HepG2 (cell line): ENCODE data around the gene GCN1. TPM values are rescaled to one million over a fixed set of nuclear protein-coding genes. Genes with fewer than 3 reads are reported as not detected.
"Not testable (repeated sequence)": the region's sequence is repeated elsewhere in the genome, so short reads cannot be mapped to it uniquely, and the experiment has no call there.

ENCODE experiments used
- ATAC-seq: fragments of 200-7000 bp; cut with Tn5 transposase; 3 replicates; pipeline ENCODE4 v1.9.1; 2020; ENCODE audit warnings: mild to moderate bottlenecking, moderate library complexity
- BruUV-seq: library from RNA; stranded (reverse); fragments of 400-500 nt; replicated peaks from 2 replicates; lab custom pipeline; 2021; lab: Mats Ljungman, UMichigan
- CTCF ChIA-PET: fragments of 300-600 bp; formaldehyde crosslinking; extraction: SDS; loops from one replicate; lab custom pipeline; 2021; ENCODE audit warnings: low total read pairs, inconsistent platforms, low intra/inter-chr PET ratio; lab: Yijun Ruan, JAX
- POLR2A ChIA-PET: fragments of 350-600 bp; sonication (Branson Sonifier 250); formaldehyde crosslinking; loops from one replicate; lab custom pipeline; 2020; ENCODE audit warnings: antibody characterized with exemption, inconsistent platforms; lab: Yijun Ruan, JAX
- DNase-seq: peaks from one replicate; pipeline ENCODE4 v3.0.0-alpha.2; 2015; ENCODE audit warnings: low spot score
- FAIRE-seq: peaks from 3 replicates; lab custom pipeline; 2011; peaks lifted over from hg19 to GRCh38; lab: Jason Lieb, UNC
- H2AFZ ChIP-seq: one replicate; pipeline ENCODE4 v1.6.1; 2011; ENCODE audit warnings: low read length, inconsistent platforms
- H3K27ac ChIP-seq: fragments of 300-600 bp; 3 replicates; pipeline ENCODE4 v1.8.0; 2011; ENCODE audit warnings: mixed run types, mild to moderate bottlenecking, mixed read lengths, low read length, inconsistent platforms; ENCODE audit not compliant: insufficient read depth; ENCODE audit errors: extremely low read length
- H3K27me3 ChIP-seq, 2 experiments: fragments of 200-600 bp in 1 of 2; 2 replicates in 1 of 2; 3 replicates in 1 of 2; pipeline versions ENCODE4 v1.6.0 to v1.8.0; 2011; ENCODE audit warnings: low read length in 2 of 2, mild to moderate bottlenecking in 2 of 2, moderate library complexity in 2 of 2, inconsistent platforms in 1 of 2; ENCODE audit not compliant: insufficient read depth in 2 of 2, control insufficient read depth in 1 of 2
- H3K36me3 ChIP-seq, 2 experiments: fragments of 200-600 bp in 1 of 2; replicated peaks in 1 of 2; 2 replicates in 1 of 2; 3 replicates in 1 of 2; pipeline versions ENCODE4 v1.5.1 to v1.8.0; 2011; ENCODE audit warnings: low read length in 2 of 2, inconsistent platforms in 1 of 2; ENCODE audit not compliant: insufficient read depth in 2 of 2, control insufficient read depth in 1 of 2
- H3K4me1 ChIP-seq: 2 replicates; pipeline ENCODE4 v1.5.1; 2012; ENCODE audit warnings: low read length, inconsistent platforms; ENCODE audit not compliant: insufficient read depth
- H3K4me2 ChIP-seq: 2 replicates; pipeline ENCODE4 v1.6.0; 2011; ENCODE audit warnings: low read depth, low read length, inconsistent platforms
- H3K4me3 ChIP-seq, 3 experiments: fragments of 200-600 bp in 1 of 3; sonication (generic), shearing (Covaris generic) in 1 of 3; replicated peaks in 1 of 3; 2 replicates each; pipeline ENCODE4 v1.5.1; 2011 to 2016; ENCODE audit warnings: low read length in 3 of 3, inconsistent platforms in 2 of 3, low read depth in 2 of 3, mild to moderate bottlenecking in 2 of 3, control low read depth in 1 of 3, mixed read lengths in 1 of 3; ENCODE audit not compliant: insufficient read depth in 1 of 3
- H3K79me2 ChIP-seq: one replicate; pipeline ENCODE4 v1.6.1; 2011; ENCODE audit warnings: low read length, inconsistent platforms; ENCODE audit not compliant: insufficient read depth
- H3K9ac ChIP-seq: 2 replicates; pipeline ENCODE4 v1.6.0; 2011; ENCODE audit warnings: mild to moderate bottlenecking, low read depth, low read length, inconsistent platforms; ENCODE audit not compliant: insufficient read depth
- H3K9me3 ChIP-seq: 2 replicates; pipeline ENCODE4 v1.5.1; 2012; ENCODE audit warnings: mild to moderate bottlenecking, low read length
- H4K20me1 ChIP-seq: 2 replicates; pipeline ENCODE4 v1.6.0; 2011; ENCODE audit warnings: inconsistent platforms, mild to moderate bottlenecking, low read length, moderate library complexity; ENCODE audit not compliant: insufficient read depth
- ARNTL ChIP-seq: sonication (generic); formaldehyde crosslinking; IDR thresholded peaks from 2 replicates; pipeline ENCODE4 v1.4.0; 2020; ENCODE audit warnings: mild to moderate bottlenecking, missing genetic modification reagents
- EP300 ChIP-seq, 3 experiments: sonication (generic) in 1 of 3; formaldehyde crosslinking in 1 of 3; IDR thresholded peaks; 2 replicates each; pipeline versions ENCODE4 v1.5.1 to v1.6.1; 2011 to 2020; ENCODE audit warnings: low read depth in 2 of 3, low read length in 2 of 3, borderline replicate concordance in 1 of 3, improper control_type of control experiment in 1 of 3, mild to moderate bottlenecking in 1 of 3, missing genetic modification reagents in 1 of 3, moderate library complexity in 1 of 3
- POLR2AphosphoS5 ChIP-seq: IDR thresholded peaks from 2 replicates; pipeline ENCODE4 v1.6.1; 2012; ENCODE audit warnings: low read depth, low read length
- RAD21 ChIP-seq: fragments of 450-650 bp; formaldehyde crosslinking; IDR thresholded peaks from 2 replicates; pipeline ENCODE4 v1.5.0; 2020; ENCODE audit warnings: mild to moderate bottlenecking
- RFXAP ChIP-seq: sonication (generic); formaldehyde crosslinking; IDR thresholded peaks from 2 replicates; pipeline ENCODE4 v1.4.0; 2020; ENCODE audit warnings: missing genetic modification reagents, borderline replicate concordance
- THAP8 ChIP-seq: sonication (generic); formaldehyde crosslinking; IDR thresholded peaks from 2 replicates; pipeline ENCODE4 v1.5.1; 2020; ENCODE audit warnings: missing genetic modification reagents, mild to moderate bottlenecking, borderline replicate concordance
- THYN1 ChIP-seq: sonication (generic); formaldehyde crosslinking; IDR thresholded peaks from 2 replicates; pipeline ENCODE4 v1.8.1; 2023; ENCODE audit warnings: low read depth, mild to moderate bottlenecking, moderate library complexity, missing genetic modification reagents, borderline replicate concordance
- UBTF ChIP-seq: sonication (generic); formaldehyde crosslinking; IDR thresholded peaks from 2 replicates; pipeline ENCODE4 v1.4.0; 2020; ENCODE audit warnings: mild to moderate bottlenecking, missing genetic modification reagents
- ZBTB37 ChIP-seq: sonication (generic); formaldehyde crosslinking; IDR thresholded peaks from 2 replicates; pipeline ENCODE4 v1.4.0; 2020; ENCODE audit warnings: mild to moderate bottlenecking, missing genetic modification reagents
- ZBTB8A ChIP-seq: sonication (generic); formaldehyde crosslinking; IDR thresholded peaks from 2 replicates; pipeline ENCODE4 v1.4.0; 2020; ENCODE audit warnings: mild to moderate bottlenecking, low read depth, missing genetic modification reagents, borderline replicate concordance
- ZNF138 ChIP-seq: sonication (generic); formaldehyde crosslinking; IDR thresholded peaks from 2 replicates; pipeline ENCODE4 v1.5.0; 2020; ENCODE audit warnings: mild to moderate bottlenecking, low read depth, missing genetic modification reagents
- ZNF441 ChIP-seq: sonication (generic); formaldehyde crosslinking; IDR thresholded peaks from 2 replicates; pipeline ENCODE4 v1.7.0; 2021; ENCODE audit warnings: missing genetic modification reagents, borderline replicate concordance
- WGBS: methylation state at CpG from one replicate; pipeline ENCODE4 v1.1.6; 2017; ENCODE audit warnings: low lambda C conversion rate; 5-methylcytosine and 5-hydroxymethylcytosine counted together
- in situ Hi-C: cut with HindIII; loops from 2 replicates; pipeline ENCODE4 v1.10.0; 2017; ENCODE audit warnings: low pct_unique_long_range_greater_than_20kb; ENCODE audit not compliant: extremely low pct_ligation_motif_present
- intact Hi-C: fragments of 100-400 bp; cut with micrococcal nuclease; formaldehyde crosslinking; loops from one replicate; pipeline ENCODE4 v1.10.0; 2022; ENCODE audit not compliant: unreplicated experiment
- polyA plus RNA-seq, 8 experiments: library from polyadenylated mRNA; depleted of rRNA in 3 of 8; stranded (reverse) in 7 of 8; unstranded in 1 of 8; fragments of >200 nt; fragmentation: Illumina TruSeq in 4 of 8; extraction: Trizol in 4 of 8; gene quantifications; 2 replicates each; pipeline versions ENCODE4 v1.2.1 to v1.2.3, GENCODE V29; 2011 to 2016; ENCODE audit warnings: low read depth in 4 of 8, missing spikeins in 1 of 8, mixed read lengths in 1 of 8; ENCODE audit not compliant: insufficient read depth in 1 of 8
- total RNA-seq, 5 experiments: library from RNA; depleted of rRNA; stranded (reverse); fragments of >200 nt; fragmentation: Illumina TruSeq; extraction: Trizol; gene quantifications; 2 replicates each; pipeline ENCODE4 v1.2.3, GENCODE V29; 2016; ENCODE audit warnings: low read depth in 1 of 5

The GCN1 gene
- total and polyA plus RNA-seq, 2 of the 13 experiments (the other 11 are each of a cell fraction or from before 2014, with no cell fraction given): 58.2 to 83.0 TPM

GRCh38 chr12:120237360-120238171, 43.1 kb upstream of the GCN1 start:
- WGBS: 94% methylated on average over 12 of the region's 13 CpGs
- no peak overlapping the region for H3K9ac ChIP-seq
- in situ Hi-C loops: no loop called here
- H3K4me3 ChIP-seq: no peak overlapping the region
- DNase-seq (no peak), FAIRE-seq (no peak), ATAC-seq (no peak)
- no peaks in the 10 kb centered on the region for H3K9me3 ChIP-seq
- no peak overlapping the region for H3K4me2 ChIP-seq
- H2AFZ ChIP-seq: no peak overlapping the region
- H4K20me1 ChIP-seq: peaks cover 13% of the 10 kb centered on the region
- peaks cover 66% of the 10 kb centered on the region for H3K4me1 ChIP-seq
- H3K79me2 ChIP-seq: peaks cover 23% of the 10 kb centered on the region
- no peak overlapping the region for H3K27ac ChIP-seq
- ChIA-PET POLR2A (interaction anchor here (1.2 to 2.6 kb wide), 5 partner anchors 9 to 53 kb away, joined by 3 to 13 read pairs (median 5); partner anchors contain the start of genes RNU4-2 and RPLP0), CTCF (no interaction called here)
- no peaks in the 10 kb centered on the region for H3K27me3 ChIP-seq
- TF ChIP-seq ARNTL (CRISPR knock-in tag) (no peak), RFXAP (no peak), ZNF441 (CRISPR knock-in tag) (no peak), RAD21 (CRISPR knock-in tag) (no peak), ZBTB37 (CRISPR knock-in tag) (no peak), ZBTB8A (CRISPR knock-in tag) (no peak), THAP8 (no peak), EP300 (IDR thresholded peaks at IDR 0.05; ENCODE audit: low read depth in 2 of 2, low read length in 2 of 2) (no peak), EP300 (CRISPR knock-in tag; IDR thresholded peaks at IDR 0.05; ENCODE audit: borderline replicate concordance) (no peak), POLR2AphosphoS5 (no peak), ZNF138 (CRISPR knock-in tag) (no peak), UBTF (no peak), THYN1 (CRISPR knock-in tag) (no peak)
- H3K36me3 ChIP-seq: no peaks in the 10 kb centered on the region; a peak in 1 of 5 replicates
- BruUV-seq: no TSS peak
- intact Hi-C loops: no loop called here

- H3K27me3 ChIP-seq, H2AFZ ChIP-seq, H3K27ac ChIP-seq, H3K9ac ChIP-seq, ATAC-seq, H3K4me3 ChIP-seq, in situ Hi-C loops, CTCF ChIA-PET, DNase-seq, intact Hi-C loops, H3K9me3 ChIP-seq, H3K4me2 ChIP-seq, BruUV-seq, FAIRE-seq, H3K36me3 ChIP-seq: not testable (repeated sequence)
- Histone ChIP-seq H3K4me1 (peaks cover 66% of the 10 kb centered on the region), H3K79me2 (peaks cover 24% of the 10 kb centered on the region), H4K20me1 (peaks cover 11% of the 10 kb centered on the region)
- 100% methylated on average over 3 of the region's 3 CpGs for WGBS
- POLR2A ChIA-PET: interaction anchor here (1.2 to 2.3 kb wide), 3 partner anchors 27 to 36 kb away, joined by 3 to 5 read pairs (median 3); partner anchors contain the start of genes PXN and RPLP0
These were observed 42.3 kb upstream of the GCN1 start for GRCh38 chr12:120236809-120237208.
